Transverse colon (tissue), 3 donors: ENCODE data around the gene SUGCT.

Experiments used
- CTCF ChIP-seq, 5 experiments: fragments of 200-600 bp in 3 of 5; fragments of 450-650 bp in 2 of 5; sonication (generic) in 3 of 5; IDR thresholded peaks; 1 replicate in 2 of 5; 2 replicates in 3 of 5; pipeline ENCODE4 v1.5.1; 2016 to 2017; ENCODE audit warnings: antibody characterized with exemption in 5 of 5, inconsistent platforms in 3 of 5, mild to moderate bottlenecking in 2 of 5, moderate library complexity in 1 of 5
- EP300 ChIP-seq: sonication (generic); formaldehyde crosslinking; IDR thresholded peaks from one replicate; pipeline ENCODE4 v1.6.1; 2017; ENCODE audit warnings: antibody characterized with exemption, low read depth
- POLR2A ChIP-seq: fragments of 450-650 bp; IDR thresholded peaks from one replicate; pipeline ENCODE4 v1.6.1; 2016; ENCODE audit warnings: antibody characterized with exemption, mild to moderate bottlenecking, moderate library complexity

DNA sequence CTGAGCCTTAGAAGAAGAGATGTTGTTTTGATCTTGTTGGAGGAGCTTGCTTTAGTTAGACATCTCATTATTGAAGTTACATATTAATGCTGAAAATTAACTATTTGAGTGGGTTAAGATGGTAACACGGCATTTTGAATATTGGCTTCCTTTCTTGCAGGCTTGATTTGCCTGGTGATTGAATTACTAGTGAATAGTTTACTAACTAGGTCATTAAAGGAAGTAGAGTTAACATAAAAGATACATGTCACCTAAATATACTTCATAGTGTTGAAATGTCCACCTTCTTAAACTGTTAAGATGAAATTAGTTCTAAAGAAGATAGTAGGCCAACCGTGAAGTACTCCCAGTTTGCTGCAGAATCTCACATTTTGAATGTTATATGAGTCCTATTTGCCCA lies 18.9 kb upstream of the SUGCT start:
- no peak for TF ChIP-seq EP300
- no peak for TF ChIP-seq POLR2A
- no peak for TF ChIP-seq CTCF (IDR thresholded peaks at IDR 0.05)
